HUDEP-2 (cell line): ENCODE results near the gene PSMG2.

Experiments used
- DNase-seq, 76 experiments: peaks; one replicate each; lab custom pipeline; 2025; ENCODE audit not compliant: unreplicated experiment in 76 of 76; lab: John Stamatoyannopoulos, UW

Gene PSMG2, protein sequence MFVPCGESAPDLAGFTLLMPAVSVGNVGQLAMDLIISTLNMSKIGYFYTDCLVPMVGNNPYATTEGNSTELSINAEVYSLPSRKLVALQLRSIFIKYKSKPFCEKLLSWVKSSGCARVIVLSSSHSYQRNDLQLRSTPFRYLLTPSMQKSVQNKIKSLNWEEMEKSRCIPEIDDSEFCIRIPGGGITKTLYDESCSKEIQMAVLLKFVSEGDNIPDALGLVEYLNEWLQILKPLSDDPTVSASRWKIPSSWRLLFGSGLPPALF

DNA sequence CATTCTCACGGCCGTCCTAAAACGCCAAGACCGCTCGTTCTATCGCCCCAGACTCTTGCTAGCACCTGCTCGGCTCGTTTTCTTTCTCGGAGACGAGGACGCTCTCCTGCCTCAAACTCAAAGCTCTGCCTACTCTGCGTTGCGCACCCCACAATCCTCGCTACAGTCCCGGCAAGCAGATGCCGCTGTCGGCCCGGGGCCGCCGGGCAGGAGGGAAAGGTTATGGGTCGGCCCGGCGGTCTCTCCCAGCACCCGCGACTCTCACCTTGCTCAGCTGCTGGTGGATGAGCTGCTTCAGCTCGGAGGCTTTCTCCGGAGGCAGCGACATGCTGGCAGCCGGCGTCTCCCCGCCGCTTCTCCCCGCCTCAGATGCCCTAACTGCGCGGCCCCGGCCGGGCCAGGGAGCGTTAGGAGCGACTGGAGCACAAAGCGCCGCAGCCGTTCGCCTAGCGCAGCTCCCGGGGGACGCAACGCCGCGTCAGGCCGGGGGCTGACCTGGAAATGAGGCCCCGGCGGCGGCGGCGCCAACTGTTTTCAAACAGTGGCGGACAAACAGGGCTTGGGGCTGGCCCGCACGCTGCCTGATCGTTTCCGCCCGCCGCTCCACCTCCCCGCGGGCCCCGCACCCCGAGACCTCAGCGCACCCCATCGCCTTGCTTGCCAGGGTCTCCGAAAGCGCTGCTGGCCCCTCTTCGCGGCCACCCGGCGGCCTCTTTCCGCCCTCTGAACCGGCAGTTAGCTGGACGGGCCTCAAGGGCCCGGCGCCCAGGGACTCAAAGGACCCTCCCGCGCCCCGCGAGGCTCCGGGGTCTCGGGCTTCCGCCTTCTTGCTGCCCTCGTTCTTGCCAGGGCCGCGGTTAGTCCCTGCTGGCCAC lies at the start of gene PSMG2, which contains the start of gene CEP76:
Gene PSMG2 (plus strand): TSS at position 822 of the 875 bp plus-strand sequence. CDS start 66 bp downstream, outside the sequence.
Gene CEP76 (minus strand): TSS at position 503 of the 875 bp plus-strand sequence. CDS start 175 bp downstream, at position 328.
- DNase-seq, result peak in 71 of 76 experiments; percentile 1 to 93 (median 60)

DNA sequence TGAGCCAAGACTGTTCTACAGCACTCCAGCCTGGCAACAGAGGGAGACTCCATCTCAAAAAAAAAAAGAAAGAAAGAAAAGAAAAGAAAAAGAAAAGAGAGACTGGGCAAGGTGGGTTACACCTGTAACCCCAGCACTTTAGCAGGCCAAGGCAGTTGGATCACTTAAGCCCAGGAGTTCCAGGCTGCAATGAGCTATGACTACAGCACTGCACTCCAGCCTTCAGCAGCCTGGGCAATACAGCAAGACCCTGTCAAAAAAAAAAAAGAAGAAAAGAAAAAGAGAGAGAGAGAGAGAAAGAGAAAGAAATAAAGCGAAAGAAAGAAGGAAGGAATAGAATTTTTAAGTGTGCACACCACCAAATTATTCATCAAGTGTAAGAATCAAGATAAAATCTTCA lies 47.9 kb upstream of the PSMG2 start:
- no peak for DNase-seq

DNA sequence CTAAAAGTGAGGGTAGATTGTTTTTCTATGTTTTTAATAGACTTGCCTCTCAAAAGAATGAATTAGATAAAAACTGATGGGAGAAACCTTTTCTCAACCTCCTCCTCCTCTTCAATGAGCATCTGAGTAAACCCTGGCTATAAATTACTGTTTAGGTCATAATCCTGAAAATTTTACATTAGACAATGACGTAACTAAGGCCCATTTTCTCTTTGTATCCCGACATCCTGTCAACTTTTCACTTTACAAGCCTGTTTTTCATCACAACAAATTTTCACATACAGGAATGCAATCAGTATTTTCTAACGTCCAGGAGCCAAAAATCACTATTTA lies 46.3 kb upstream of the PSMG2 start:
- no peak for DNase-seq

DNA sequence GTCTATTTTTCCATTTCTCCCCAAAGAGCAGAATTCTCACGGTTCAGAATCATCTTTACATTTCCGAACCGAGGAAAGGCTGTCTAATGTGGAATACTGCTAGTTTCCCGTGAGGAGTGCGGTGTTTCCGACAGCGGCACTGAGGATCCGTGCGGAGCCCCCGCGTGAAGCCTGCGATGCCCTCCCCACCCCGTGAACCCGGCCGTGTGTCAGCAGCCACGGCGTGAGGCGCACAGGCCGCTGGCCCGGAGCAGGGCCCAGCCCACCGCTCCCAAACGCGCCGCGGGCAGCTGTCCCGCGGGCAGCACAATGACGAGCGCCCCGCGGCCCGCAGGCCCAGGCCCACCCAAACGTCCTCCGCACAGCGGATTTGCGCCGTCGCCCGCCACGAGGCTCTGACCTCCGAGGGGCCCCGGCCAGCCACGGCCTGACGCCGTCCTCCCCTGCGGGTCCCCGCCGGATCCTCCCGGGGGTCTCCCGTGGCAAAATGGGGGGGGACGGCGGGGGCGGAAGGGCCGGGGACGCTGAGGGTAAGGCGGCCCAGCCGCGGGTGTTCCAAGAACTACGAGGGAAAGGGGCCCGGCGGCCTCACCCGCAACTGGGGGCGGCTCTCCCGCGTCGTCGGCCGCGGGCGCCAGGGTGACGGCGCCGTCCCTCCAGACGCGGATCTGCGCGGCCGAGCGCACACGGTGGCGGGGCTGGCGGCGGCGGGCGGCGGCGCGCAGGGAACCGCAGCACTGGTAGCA lies 45.7 kb upstream of the PSMG2 start:
- peak in 1 of 76 experiments; percentile 10 for DNase-seq

DNA sequence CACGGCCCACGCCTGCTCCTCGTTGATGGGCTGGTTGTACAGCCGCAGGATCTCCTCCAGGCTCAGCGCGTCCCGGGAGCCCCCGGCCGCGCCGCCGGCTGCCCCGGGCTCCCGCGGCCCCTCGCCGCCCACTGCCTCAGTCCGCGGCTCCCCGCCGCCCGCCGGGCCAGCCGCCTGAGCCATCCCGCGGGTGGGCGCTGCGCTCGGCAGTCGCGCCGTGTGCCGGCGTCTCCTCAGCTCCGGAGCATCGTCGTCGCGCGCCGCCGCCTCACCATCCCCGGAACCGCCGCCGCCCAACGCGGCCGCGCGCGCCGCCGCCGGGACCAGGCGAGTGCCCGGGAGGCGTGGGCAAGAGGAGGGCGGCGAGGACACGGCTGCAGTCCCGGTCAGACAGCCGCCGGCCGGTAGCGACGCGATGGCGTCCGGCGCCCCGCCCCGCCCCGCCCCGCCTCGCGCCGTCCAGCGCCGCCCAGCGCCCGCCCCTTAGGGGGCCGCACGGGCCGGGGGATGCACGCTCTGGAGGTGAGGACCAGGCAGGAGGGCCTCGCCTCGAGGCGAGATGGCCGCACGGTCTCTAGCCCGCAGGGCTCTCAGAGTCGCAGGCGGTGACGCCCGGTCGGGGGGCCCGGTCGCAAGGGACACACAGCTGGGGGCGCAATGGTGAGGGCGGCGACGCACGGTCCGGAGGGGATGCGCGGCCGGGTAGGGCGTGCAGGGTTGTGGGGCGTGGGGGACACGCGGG lies 45.0 kb upstream of the PSMG2 start, which contains the start of gene SPIRE1:
Gene SPIRE1 (minus strand): TSS at position 424 of the 742 bp plus-strand sequence. CDS start 241 bp downstream, at position 183.
- DNase-seq, result peak in 19 of 76 experiments; percentile 0 to 51 (median 22)

DNA sequence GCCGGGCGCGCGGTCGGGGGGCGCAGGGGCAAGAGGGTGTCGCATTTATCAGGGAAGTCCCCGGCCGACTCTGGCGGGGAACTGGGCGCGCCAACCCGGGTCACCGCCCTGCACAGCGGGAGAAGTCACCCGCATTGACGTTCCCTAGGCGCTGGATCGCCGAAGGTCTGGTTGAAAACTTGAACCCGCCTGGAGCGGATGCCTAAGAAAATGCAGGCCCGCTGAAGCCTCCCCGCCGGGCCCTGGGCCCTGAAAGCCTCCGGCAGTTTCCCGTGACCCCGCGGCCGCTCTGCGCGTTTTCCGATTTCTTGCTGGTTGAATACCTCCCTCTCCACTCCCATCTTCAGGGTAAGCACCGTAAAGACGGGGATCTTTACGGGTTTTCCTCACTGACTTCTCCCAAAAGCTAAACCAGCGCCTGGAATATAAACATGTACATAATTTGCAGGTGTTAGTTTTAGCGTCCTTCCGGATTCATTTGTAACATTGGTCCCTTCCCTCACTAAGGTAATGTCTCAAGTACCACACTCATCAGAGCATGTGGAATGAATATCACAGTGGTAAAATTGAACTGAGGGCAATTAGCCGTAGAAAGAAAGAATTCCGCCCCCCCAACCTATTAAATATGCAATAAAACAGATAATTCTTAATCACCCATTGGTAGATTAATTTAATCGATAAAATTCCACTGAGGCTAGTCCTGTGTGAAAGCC lies 44.3 kb upstream of the PSMG2 start:
- DNase-seq, result peak in 11 of 76 experiments; percentile 4 to 51 (median 21)

DNA sequence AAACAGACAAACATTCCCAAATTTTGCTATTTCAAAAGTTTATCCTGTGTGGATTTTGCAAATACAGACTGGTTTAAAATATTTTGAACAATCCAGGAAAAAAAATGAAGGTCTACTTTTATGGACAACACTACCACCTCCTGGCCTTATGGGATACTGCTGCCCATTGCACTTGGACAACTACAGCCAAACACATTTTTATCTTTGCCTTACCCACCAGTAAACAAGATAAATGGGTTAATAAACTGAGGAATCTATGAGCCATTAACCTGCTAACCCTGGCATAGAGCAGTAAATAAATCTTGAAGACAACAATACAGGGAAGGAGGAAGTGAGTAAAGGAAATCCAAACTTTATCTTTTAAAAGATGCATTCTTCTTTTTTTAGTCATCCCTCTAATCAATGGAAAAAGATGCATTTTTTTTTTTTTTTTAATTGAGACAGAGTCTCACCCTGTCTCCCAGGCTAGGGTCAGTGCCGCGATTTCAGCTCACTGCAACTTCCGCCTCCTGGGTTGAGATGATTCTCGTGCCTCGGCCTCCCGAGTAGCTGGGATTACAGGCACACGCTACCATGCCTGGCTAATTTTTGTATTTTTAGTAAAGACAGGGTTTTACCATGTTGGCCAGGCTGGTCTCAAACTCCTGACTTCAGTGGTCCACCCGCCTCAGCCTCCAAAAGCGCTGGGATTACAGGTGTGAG lies 42.8 kb upstream of the PSMG2 start:
- peak in 23 of 76 experiments; percentile 1 to 72 (median 17) for DNase-seq

DNA sequence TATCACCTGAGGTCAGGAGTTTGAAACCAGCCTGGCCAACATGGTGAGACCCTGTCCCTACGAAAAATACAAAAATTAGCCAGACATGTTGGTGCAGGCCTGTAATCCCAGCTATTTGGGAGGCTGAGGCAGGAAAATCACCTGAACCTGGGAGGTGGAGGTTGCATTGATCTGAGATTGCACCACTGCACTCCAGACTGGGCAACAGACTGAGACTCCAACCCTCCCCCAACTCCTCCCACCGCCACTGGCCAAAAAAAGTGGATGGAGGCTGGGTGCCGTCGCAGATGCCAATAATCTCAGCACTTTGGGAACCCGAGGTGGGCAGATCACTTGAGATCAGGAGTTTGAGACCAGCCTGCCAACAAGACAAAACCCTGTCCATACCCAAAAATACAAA lies 34.8 kb upstream of the PSMG2 start:
- no peak for DNase-seq

DNA sequence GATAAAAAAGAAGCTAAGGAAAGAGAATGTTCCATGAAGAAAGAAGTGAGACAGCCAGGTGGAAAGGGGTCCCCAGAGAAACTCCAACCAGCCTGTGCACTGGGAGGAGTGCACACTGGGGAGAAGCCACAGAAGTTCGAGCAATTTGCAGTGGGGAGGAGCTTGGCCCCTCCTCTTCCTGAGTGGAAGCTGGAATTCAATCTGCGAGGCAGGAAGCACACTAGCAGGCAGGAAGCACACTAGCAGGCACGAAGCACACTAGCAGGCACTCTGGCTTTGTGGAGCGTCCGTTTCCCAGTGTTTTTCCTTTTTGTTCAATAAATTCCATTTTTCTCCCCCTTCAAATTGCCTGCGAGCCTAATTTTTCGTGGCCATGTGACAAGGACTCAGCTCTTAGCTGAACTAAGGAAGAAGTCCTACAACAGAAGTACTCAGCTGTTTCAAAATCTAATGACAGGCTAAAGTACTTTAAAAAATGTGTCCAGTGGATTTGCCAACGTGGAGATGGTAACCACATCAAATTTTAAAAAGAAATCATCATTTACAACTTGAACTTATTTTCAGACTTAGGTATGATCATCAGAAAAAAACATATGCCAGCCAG lies 23.6 kb upstream of the PSMG2 start:
- DNase-seq, result no peak

DNA sequence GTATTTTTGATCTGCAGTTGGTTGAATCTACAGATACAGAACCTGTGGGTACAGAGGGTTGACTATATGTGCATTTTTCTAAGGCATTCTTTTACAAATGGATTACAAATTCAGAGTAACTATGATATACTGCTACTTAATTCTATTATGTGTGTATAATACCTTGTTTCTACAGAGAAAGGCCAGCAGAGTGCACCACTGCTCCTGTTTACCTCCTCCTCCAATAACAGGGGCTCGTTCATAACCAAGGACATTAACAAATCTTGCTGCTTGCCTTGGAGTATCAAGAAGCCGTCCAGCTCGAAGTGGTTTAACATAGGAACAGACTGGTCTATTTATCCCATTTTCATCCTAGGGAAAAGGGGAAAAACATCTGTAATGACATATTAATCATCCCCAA lies 16.7 kb upstream of the PSMG2 start:
- DNase-seq, result peak in 1 of 76 experiments; percentile 0

DNA sequence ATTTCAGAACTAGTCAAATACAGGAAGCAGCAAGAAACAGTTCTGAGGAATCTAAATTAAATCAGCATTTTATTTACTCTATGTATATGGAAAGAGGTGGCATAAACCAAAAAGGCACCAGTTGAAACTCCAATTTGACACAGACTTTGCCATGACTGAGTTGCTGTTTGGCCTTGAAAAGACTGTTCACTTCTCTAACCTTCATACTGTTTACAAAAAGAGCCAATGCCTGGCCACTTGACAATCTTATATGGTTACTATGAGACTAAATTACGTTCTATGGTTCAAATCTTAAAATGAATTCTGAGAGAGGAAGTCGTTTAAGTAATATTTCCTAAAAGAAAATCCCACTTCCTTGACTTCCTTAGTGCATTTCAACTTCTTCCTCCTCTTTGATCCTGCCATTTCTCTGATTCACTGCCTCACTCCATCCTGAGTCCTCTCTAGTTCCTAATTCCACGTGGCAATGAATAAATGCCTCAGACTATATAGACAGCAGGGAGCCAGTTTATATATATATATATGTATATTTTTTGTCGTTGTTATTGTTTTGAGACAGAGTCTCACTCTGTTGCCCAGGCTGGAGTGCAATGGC lies 13.5 kb upstream of the PSMG2 start:
- no peak for DNase-seq

DNA sequence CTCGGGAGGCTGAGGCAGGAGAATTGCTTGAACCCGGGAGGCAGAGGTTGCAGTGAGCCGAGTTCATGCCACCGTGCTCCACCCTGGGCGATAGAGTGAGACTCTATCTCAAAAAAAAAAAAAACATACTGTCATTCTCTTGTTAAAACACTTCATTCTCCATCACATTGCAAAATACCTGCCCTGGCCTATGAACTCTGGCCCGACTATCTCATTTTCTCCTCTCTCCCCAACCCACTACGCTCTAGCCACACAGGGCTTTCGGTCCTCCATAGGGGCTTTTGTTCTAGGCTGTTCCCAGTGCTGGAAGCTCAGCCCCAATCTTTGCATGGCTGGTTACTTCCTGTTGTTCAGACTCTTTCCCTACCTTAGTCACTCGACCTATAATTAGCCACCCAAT lies 10.6 kb upstream of the PSMG2 start:
- no peak for DNase-seq

DNA sequence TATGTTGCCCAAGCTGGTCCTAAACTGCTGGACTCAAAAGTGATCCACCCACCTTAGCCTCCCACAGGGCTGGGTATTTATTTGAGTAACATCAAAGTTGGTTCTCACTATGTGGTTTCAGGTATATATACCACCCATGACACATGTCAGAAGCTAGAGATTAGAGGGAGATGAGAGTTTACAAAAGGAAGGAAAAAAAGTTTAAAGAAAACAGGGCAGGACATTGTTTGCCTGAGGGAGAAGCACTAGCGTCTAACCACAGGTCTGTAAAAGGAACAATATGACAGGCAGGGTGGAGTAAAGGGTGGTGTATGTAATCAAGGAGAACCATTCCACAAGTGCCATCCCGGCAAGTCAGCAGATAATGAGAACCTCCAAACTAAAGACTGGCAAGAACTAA lies 8.8 kb upstream of the PSMG2 start:
- DNase-seq, result peak in 2 of 76 experiments; percentile 11 to 18

DNA sequence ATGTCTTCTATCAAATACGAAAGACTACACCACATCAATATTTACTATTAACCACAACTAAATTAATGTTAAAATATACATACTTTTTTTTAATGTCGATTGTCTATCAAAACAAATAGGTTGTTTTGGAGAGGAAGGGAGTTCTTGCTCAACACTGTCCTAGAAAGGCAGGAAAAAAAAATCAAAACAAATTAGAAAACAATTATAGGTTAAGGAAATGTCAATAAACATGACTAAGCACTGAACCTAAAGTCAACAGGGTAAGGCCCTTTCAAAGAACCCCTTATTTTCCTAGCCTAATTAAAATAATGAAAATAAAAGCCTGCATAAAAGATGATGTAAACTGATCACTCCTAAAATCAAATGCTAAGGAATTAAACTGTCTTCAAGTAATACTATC lies 3.1 kb upstream of the PSMG2 start:
- no peak for DNase-seq

DNA sequence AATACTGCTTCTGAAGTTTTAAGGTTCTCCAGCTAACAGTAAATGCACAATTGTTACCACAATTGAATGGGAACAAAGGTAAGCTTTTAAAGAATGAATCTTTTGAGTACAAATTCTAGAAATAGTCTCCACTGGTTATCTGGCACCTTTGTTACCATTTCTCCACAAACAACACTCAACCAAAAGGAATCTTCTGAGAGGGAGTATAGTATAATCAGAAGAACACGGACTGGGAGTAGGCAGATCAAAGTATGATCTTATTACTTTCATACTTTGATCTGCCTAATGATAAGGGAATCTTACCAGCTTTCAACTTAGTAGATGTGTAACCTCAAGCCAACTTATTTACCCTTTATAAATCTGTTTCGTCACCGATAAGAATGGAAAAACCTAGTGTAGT lies 1.7 kb upstream of the PSMG2 start:
- no peak for DNase-seq

DNA sequence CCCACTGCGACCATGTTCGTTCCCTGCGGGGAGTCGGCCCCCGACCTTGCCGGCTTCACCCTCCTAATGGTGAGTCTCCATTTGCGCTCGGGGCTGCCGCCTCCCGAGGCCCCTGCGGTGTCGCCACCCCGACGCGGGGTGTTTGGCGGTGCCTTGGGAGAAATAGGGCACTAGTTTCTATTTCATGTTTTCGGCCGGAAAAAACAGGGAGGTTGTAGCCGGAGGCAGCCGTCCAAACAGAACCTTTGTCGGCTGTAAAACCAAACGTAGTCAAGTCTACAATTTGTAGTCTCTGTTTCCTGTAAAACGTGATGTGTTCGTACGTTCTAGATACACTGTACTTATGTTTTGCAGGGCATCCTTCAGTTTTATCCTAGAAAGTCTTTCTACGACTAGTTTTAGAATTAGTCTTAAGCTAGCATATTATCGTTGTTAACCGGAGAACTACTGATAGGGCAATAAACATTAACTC lies 290 bp downstream of the PSMG2 start:
- DNase-seq, result peak in 1 of 76 experiments; percentile 27

DNA sequence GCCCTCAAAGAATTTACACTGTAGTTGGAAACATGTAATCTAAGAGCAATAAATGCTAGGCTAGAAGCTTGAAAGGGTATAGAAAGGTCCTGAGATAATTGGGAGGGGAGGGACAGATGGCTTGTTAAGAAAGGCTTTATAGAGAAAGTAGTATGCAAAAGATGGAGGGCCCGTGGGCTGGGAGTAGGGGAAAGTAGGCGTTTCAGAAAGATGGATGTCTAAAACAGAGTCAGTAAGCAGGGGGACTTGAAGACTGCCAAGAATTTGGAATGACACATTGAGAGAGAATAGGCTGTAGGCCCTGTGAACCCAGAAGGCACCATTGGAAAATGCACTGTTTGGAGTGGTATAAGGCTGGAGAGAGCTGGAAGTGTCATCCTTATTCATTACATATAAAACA lies 822 bp downstream of the PSMG2 start:
- DNase-seq, result peak in 3 of 76 experiments; percentile 7 to 31 (median 24)

DNA sequence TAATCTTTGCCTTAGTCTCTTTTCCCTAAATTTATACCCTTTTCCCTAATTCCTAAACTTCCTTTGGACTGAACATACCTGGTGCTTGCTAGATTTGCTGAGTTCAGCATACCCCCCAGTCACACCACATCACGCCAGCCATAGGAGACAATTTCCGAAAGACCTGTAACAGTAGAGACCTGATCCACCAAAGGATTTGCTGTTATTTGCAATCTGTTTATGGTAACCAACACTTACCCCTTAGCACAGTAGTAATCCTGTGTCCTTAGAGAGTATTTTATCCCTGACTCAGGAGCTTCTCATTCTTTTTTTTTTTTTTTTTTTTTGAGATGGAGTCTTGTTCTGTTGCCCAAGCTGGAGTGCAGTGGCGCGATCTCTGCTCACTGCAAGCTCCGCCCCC lies 8.6 kb downstream of the PSMG2 start:
- DNase-seq, result no peak
